Neuronal stem cell (in vitro differentiated cells): ENCODE measurements around the gene ACP6.

Source experiments
- DNase-seq: peaks from one replicate; pipeline ENCODE4 v3.0.0-alpha.2; 2013; ENCODE audit warnings: low spot score
- H2AFZ ChIP-seq: one replicate; pipeline ENCODE4 v1.6.1; 2013; ENCODE audit warnings: mild to moderate bottlenecking, low read length, inconsistent platforms
- H2AK5ac ChIP-seq: 2 replicates; pipeline ENCODE4 v1.6.1; 2013; ENCODE audit warnings: low read depth, mild to moderate bottlenecking, inconsistent platforms, low read length, moderate library complexity, mixed read lengths
- H2BK120ac ChIP-seq: 2 replicates; pipeline ENCODE4 v1.6.1; 2013; ENCODE audit warnings: low read depth, mild to moderate bottlenecking, inconsistent platforms, low read length, moderate library complexity, mixed read lengths
- H2BK12ac ChIP-seq: one replicate; pipeline ENCODE4 v1.6.1; 2013; ENCODE audit warnings: low read length, inconsistent platforms
- H2BK15ac ChIP-seq: 2 replicates; pipeline ENCODE4 v1.6.1; 2013; ENCODE audit warnings: mild to moderate bottlenecking, low read length, inconsistent platforms, mixed read lengths
- H2BK5ac ChIP-seq: one replicate; pipeline ENCODE4 v1.6.1; 2013; ENCODE audit warnings: inconsistent platforms, mild to moderate bottlenecking, low read length, moderate library complexity
- H3K14ac ChIP-seq: one replicate; pipeline ENCODE4 v1.6.1; 2013; ENCODE audit warnings: low read length, inconsistent platforms
- H3K18ac ChIP-seq: 2 replicates; pipeline ENCODE4 v1.6.1; 2013; ENCODE audit warnings: low read length, inconsistent platforms
- H3K23ac ChIP-seq: 2 replicates; pipeline ENCODE4 v1.6.1; 2013; ENCODE audit warnings: low read depth, mild to moderate bottlenecking, mixed read lengths, low read length, inconsistent platforms; ENCODE audit not compliant: poor library complexity
- H3K27ac ChIP-seq: replicated peaks from 3 replicates; pipeline ENCODE4 v1.5.1; 2013; ENCODE audit warnings: low read length, inconsistent platforms
- H3K27me3 ChIP-seq, 3 experiments: 2 replicates each; pipeline ENCODE4 v1.6.1; 2013; ENCODE audit warnings: low read length in 3 of 3, mild to moderate bottlenecking in 2 of 3, inconsistent platforms in 1 of 3, low read depth in 1 of 3, mixed read lengths in 1 of 3, moderate library complexity in 1 of 3; ENCODE audit not compliant: control insufficient read depth in 3 of 3, insufficient read depth in 3 of 3
- H3K36me3 ChIP-seq, 2 donors: replicated peaks in 1 of 2; 2 replicates each; pipeline ENCODE4 v1.6.1; 2013; ENCODE audit warnings: low read length in 2 of 2; ENCODE audit not compliant: control insufficient read depth in 2 of 2, insufficient read depth in 2 of 2
- H3K4ac ChIP-seq: 2 replicates; pipeline ENCODE4 v1.6.1; 2013; ENCODE audit warnings: inconsistent platforms, mild to moderate bottlenecking, low read length, moderate library complexity
- H3K4me1 ChIP-seq, 2 donors: 1 replicate in 1 of 2; 2 replicates in 1 of 2; pipeline ENCODE4 v1.6.1; 2013; ENCODE audit warnings: low read length in 2 of 2, low read depth in 1 of 2; ENCODE audit not compliant: control insufficient read depth in 2 of 2, insufficient read depth in 1 of 2
- H3K4me2 ChIP-seq: one replicate; pipeline ENCODE4 v1.6.1; 2013; ENCODE audit warnings: mild to moderate bottlenecking, low read length, inconsistent platforms; ENCODE audit not compliant: insufficient read depth, poor library complexity, severe bottlenecking
- H3K4me3 ChIP-seq, 2 donors: 2 replicates each; pipeline ENCODE4 v1.5.1; 2013; ENCODE audit warnings: low read length in 2 of 2, mild to moderate bottlenecking in 2 of 2, inconsistent platforms in 1 of 2, moderate library complexity in 1 of 2
- H3K79me1 ChIP-seq: one replicate; pipeline ENCODE4 v1.6.1; 2013; ENCODE audit warnings: low read depth, mild to moderate bottlenecking, inconsistent platforms, low read length, moderate library complexity
- H3K9ac ChIP-seq: one replicate; pipeline ENCODE4 v1.6.1; 2013; ENCODE audit warnings: mild to moderate bottlenecking, low read depth, low read length, inconsistent platforms; ENCODE audit not compliant: poor library complexity
- H3K9me3 ChIP-seq, 2 donors: replicated peaks in 1 of 2; 2 replicates each; pipeline versions ENCODE3 to v1.6.1; 2013; ENCODE audit warnings: low read length in 2 of 2, mild to moderate bottlenecking in 2 of 2, inconsistent platforms in 1 of 2, low read depth in 1 of 2, mixed read lengths in 1 of 2, moderate library complexity in 1 of 2; ENCODE audit not compliant: control insufficient read depth in 2 of 2, insufficient read depth in 1 of 2
- H4K8ac ChIP-seq: one replicate; pipeline ENCODE4 v1.6.1; 2013; ENCODE audit warnings: low read depth, mild to moderate bottlenecking, inconsistent platforms, low read length, moderate library complexity
- H4K91ac ChIP-seq: one replicate; pipeline ENCODE4 v1.6.1; 2013; ENCODE audit warnings: low read length, low read depth, mild to moderate bottlenecking, inconsistent platforms; ENCODE audit not compliant: poor library complexity
- WGBS, 2 donors: extraction: QIAGEN DNeasy Blood & Tissue Kit; methylation state at CpG; one replicate each; pipeline ENCODE4 v1.1.7; 2013; ENCODE audit warnings: missing lambda C conversion rate in 2 of 2, mixed read lengths in 1 of 2; ENCODE audit not compliant: insufficient read length in 2 of 2, insufficient replicate concordance in 1 of 2; ENCODE audit errors: extremely low coverage in 2 of 2; 5-methylcytosine and 5-hydroxymethylcytosine counted together

The ACP6 gene

GRCh38 chr1:147630022-147630421 lies 40.3 kb downstream of the ACP6 start:
- no peak overlapping the region for H2AK5ac ChIP-seq
- H4K8ac ChIP-seq: no peak overlapping the region
- no peak overlapping the region for H2BK5ac ChIP-seq
- no peak overlapping the region for H3K23ac ChIP-seq
- H3K4me1 ChIP-seq: peaks cover 0 to 1% of the 10 kb centered on the region in 2 donors
- H3K9me3 ChIP-seq: no peaks in the 10 kb centered on the region
- H3K36me3 ChIP-seq: peaks cover 4 to 44% of the 10 kb centered on the region in 2 donors
- no peak overlapping the region for H3K14ac ChIP-seq
- H3K4me3 ChIP-seq: no peak overlapping the region
- H3K79me1 ChIP-seq: peaks cover 1% of the 10 kb centered on the region
- no peak overlapping the region for H2BK12ac ChIP-seq
- H3K9ac ChIP-seq: no peak overlapping the region
- H3K27ac ChIP-seq: no peak overlapping the region
- H3K27me3 ChIP-seq: no peaks in the 10 kb centered on the region
- no peak overlapping the region for H3K4ac ChIP-seq
- no peak for DNase-seq
- H3K18ac ChIP-seq: no peak overlapping the region
- no peak overlapping the region for H2BK120ac ChIP-seq
- no peak overlapping the region for H3K4me2 ChIP-seq
- WGBS, 2 donors: no CpG with 5 or more reads among the region's 6 CpGs
- no peak overlapping the region for H4K91ac ChIP-seq
- H2AFZ ChIP-seq: no peak overlapping the region
- H2BK15ac ChIP-seq: no peak overlapping the region

- H3K9me3 ChIP-seq: no peaks in the 10 kb centered on the region
- H3K9ac ChIP-seq: no peak overlapping the region
- no peak overlapping the region for H2BK5ac ChIP-seq
- peaks cover 1% of the 10 kb centered on the region in 2 donors for H3K4me1 ChIP-seq
- H2AK5ac ChIP-seq: no peak overlapping the region
- no peak overlapping the region for H3K4me3 ChIP-seq
- no peak overlapping the region for H4K8ac ChIP-seq
- H2BK15ac ChIP-seq: no peak overlapping the region
- no peak overlapping the region for H3K23ac ChIP-seq
- H3K27me3 ChIP-seq: no peaks in the 10 kb centered on the region
- no peak overlapping the region for H3K4me2 ChIP-seq
- H2BK120ac ChIP-seq: no peak overlapping the region
- H4K91ac ChIP-seq: no peak overlapping the region
- no peak overlapping the region for H2BK12ac ChIP-seq
- H3K79me1 ChIP-seq: peaks cover 6% of the 10 kb centered on the region
- H3K36me3 ChIP-seq: peaks cover 16 to 56% of the 10 kb centered on the region in 2 donors
- no CpG with 5 or more reads among the region's 5 CpGs for WGBS, 2 donors
- no peak overlapping the region for H3K27ac ChIP-seq
- no peak overlapping the region for H3K4ac ChIP-seq
- DNase-seq: no peak
- H3K14ac ChIP-seq: no peak overlapping the region
- H3K18ac ChIP-seq: no peak overlapping the region
- H2AFZ ChIP-seq: no peak overlapping the region
These were observed 41.9 kb downstream of the ACP6 start for GRCh38 chr1:147628441-147628840.

- no peak overlapping the region for H3K9ac ChIP-seq
- peak; percentile 17 for DNase-seq
- no peak overlapping the region for H3K4ac ChIP-seq
- no peak overlapping the region for H3K18ac ChIP-seq
- H3K4me2 ChIP-seq: no peak overlapping the region
- H3K79me1 ChIP-seq: peaks cover 6% of the 10 kb centered on the region
- no CpG with 5 or more reads among the region's 3 CpGs for WGBS, 2 donors
- H4K91ac ChIP-seq: no peak overlapping the region
- no peaks in the 10 kb centered on the region for H3K27me3 ChIP-seq
- H3K27ac ChIP-seq: no peak overlapping the region
- H3K23ac ChIP-seq: no peak overlapping the region
- H3K4me3 ChIP-seq: no peak overlapping the region
- H2BK15ac ChIP-seq: no peak overlapping the region
- no peak overlapping the region for H2BK12ac ChIP-seq
- H2AFZ ChIP-seq: no peak overlapping the region
- H2BK120ac ChIP-seq: no peak overlapping the region
- no peak overlapping the region for H2BK5ac ChIP-seq
- peaks cover 1% of the 10 kb centered on the region in 2 donors for H3K4me1 ChIP-seq
- no peak overlapping the region for H2AK5ac ChIP-seq
- H3K14ac ChIP-seq: no peak overlapping the region
- H4K8ac ChIP-seq: peak overlapping the region; percentile 52
- peaks cover 16 to 65% of the 10 kb centered on the region in 2 donors for H3K36me3 ChIP-seq
- no peaks in the 10 kb centered on the region for H3K9me3 ChIP-seq
These were observed 42.8 kb downstream of the ACP6 start for GRCh38 chr1:147627435-147628110.

- H3K4me3 ChIP-seq: no peak overlapping the region
- H3K27me3 ChIP-seq: no peaks in the 10 kb centered on the region
- no peak overlapping the region for H2BK120ac ChIP-seq
- no peak overlapping the region for H4K91ac ChIP-seq
- no peak overlapping the region for H3K18ac ChIP-seq
- H3K4ac ChIP-seq: no peak overlapping the region
- H2AFZ ChIP-seq: no peak overlapping the region
- H2BK12ac ChIP-seq: no peak overlapping the region
- no peak overlapping the region for H2BK15ac ChIP-seq
- H3K23ac ChIP-seq: no peak overlapping the region
- no peak overlapping the region for H4K8ac ChIP-seq
- H3K36me3 ChIP-seq: peaks cover 19 to 73% of the 10 kb centered on the region in 2 donors
- H3K4me2 ChIP-seq: no peak overlapping the region
- no peak overlapping the region for H2AK5ac ChIP-seq
- no peak overlapping the region for H2BK5ac ChIP-seq
- H3K14ac ChIP-seq: no peak overlapping the region
- WGBS, 2 donors: no CpG with 5 or more reads among the region's 5 CpGs
- no peak overlapping the region for H3K9ac ChIP-seq
- peaks cover 6% of the 10 kb centered on the region for H3K79me1 ChIP-seq
- peaks cover 1% of the 10 kb centered on the region in 2 donors for H3K4me1 ChIP-seq
- H3K27ac ChIP-seq: no peak overlapping the region
- DNase-seq: no peak
- H3K9me3 ChIP-seq: no peaks in the 10 kb centered on the region
These were observed 43.6 kb downstream of the ACP6 start for GRCh38 chr1:147626739-147627138.
